D721Med (cell line): ENCODE results near the gene MGLL.

Experiments used
- DNase-seq: peaks from one replicate; pipeline ENCODE4 v3.0.0; 2011; ENCODE audit warnings: low spot score; ENCODE audit not compliant: insufficient read length
- FAIRE-seq: peaks from 2 replicates; lab custom pipeline; 2011; peaks lifted over from hg19 to GRCh38; lab: Jason Lieb, UNC
- TF ChIP-seq, protein P1 (sequence below): IDR thresholded peaks from 2 replicates; pipeline ENCODE4 v1.5.1; 2012; ENCODE audit warnings: mild to moderate bottlenecking, control low read depth; ENCODE audit not compliant: insufficient read depth; ENCODE audit errors: missing control alignments

Gene MGLL

DNA sequence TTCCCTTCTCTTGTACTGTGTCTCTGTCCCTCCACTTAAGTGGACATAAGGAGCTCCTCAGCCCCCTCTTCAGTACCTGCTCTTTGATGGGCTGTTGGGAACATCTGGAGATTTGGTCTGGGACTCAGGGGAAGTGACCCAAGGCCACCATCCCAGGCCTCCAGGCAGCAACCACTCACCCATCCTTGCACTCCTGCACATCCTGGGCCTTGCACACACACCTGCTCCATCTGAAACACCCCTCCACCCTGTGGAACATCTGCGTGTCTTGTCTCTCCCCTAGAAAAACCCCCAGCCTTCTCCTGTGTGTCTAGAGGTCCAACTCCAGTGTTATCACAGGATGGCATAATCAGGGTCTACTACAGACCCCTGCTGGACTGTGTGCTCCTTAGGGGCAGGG lies 75.2 kb downstream of the MGLL start:
- FAIRE-seq: no peak
- DNase-seq: no peak
- TF ChIP-seq, protein P1, sequence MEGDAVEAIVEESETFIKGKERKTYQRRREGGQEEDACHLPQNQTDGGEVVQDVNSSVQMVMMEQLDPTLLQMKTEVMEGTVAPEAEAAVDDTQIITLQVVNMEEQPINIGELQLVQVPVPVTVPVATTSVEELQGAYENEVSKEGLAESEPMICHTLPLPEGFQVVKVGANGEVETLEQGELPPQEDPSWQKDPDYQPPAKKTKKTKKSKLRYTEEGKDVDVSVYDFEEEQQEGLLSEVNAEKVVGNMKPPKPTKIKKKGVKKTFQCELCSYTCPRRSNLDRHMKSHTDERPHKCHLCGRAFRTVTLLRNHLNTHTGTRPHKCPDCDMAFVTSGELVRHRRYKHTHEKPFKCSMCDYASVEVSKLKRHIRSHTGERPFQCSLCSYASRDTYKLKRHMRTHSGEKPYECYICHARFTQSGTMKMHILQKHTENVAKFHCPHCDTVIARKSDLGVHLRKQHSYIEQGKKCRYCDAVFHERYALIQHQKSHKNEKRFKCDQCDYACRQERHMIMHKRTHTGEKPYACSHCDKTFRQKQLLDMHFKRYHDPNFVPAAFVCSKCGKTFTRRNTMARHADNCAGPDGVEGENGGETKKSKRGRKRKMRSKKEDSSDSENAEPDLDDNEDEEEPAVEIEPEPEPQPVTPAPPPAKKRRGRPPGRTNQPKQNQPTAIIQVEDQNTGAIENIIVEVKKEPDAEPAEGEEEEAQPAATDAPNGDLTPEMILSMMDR: no peak

DNA sequence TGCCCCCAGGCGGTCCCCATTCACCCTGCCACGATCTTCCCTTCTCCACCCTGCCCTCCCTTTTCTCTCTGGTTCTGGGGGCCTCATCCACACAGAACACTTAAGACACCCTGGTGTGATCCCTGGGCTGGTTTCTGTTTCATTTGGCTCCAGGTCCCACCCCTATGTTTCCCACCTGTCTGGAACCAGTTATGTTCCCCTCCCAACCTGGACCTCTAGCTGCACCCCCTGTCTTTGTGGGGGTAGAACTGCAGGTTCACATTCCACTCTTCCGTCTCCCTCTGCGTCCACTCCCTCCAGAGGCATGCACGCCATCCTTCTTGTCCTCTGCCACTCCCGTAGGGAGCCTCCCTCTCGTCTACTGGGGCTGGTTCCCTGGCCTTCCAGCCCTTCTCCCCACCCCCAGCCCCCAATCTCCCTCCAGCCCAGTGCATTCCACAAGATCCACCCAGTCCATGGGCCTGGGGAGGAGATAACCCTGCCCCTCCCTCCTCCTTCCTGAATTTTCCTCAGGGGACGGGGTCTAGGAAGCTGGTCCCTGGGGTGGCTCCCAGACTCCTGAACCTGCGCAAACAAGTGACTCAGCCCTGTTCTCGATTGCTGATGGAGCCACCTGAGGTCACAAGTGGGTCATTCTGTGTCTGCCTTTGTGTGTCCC lies 75.8 kb downstream of the MGLL start:
- TF ChIP-seq, protein P1: no peak
- DNase-seq: no peak
- no peak for FAIRE-seq

GRCh38 chr3:127745656-127746399 lies 76.5 kb downstream of the MGLL start:
- no peak for DNase-seq
- FAIRE-seq: no peak
- TF ChIP-seq, protein P1: no peak

GRCh38 chr3:127744875-127745274 lies 77.4 kb downstream of the MGLL start:
- TF ChIP-seq, protein P1: no peak
- DNase-seq (no peak), FAIRE-seq (no peak)

GRCh38 chr3:127744253-127744815 lies 78.0 kb downstream of the MGLL start:
- TF ChIP-seq, protein P1: no peak
- FAIRE-seq (no peak), DNase-seq (no peak)

- no peak for DNase-seq
- TF ChIP-seq, protein P1: no peak
- no peak for FAIRE-seq
Observed at GRCh38 chr3:127743351-127744252, 78.7 kb downstream of the MGLL start.
